ENCODE data around the gene SNX3. TPM values are rescaled to one million over a fixed set of nuclear protein-coding genes. Genes with fewer than 3 reads are reported as not detected.

The SNX3 gene
- total RNA-seq, 4 donors from 2014 or later = 150 to 177 (median 168) TPM

DNA sequence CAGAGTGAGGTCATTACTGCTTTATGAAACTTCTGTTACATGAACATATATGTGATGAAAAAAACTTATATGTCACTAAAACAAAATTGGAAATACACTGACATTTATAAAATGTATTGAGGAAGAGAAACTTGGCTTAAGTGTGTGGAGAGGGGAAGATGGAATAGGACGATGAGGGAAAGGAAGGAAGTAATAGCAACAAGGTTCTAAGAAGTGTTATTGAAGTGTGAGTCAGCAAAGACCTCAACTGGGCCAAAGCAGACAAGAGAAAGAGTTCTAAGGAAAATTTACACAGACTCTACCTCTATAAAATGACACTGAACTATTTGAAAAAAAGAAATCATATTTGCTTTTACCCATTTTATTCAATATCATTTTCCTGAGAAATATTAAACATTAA is 38.3 kb downstream of the SNX3 start:
- Histone ChIP-seq H3K27ac (no peak overlapping the region), H3K4me3 (no peak overlapping the region), H3K36me3 (peaks cover 0 to 41% of the 10 kb centered on the region in 2 donors), H3K27me3 (no peaks in the 10 kb centered on the region), H3K4me1 (peaks cover 7 to 9% of the 10 kb centered on the region in 2 donors), H3K9me3 (no peaks in the 10 kb centered on the region)
- in situ Hi-C loops (cut with MboI; ENCODE audit: low sequenced_read_pairs in 4 of 4) (no loop called here), intact Hi-C loops (cut with DNase I; ENCODE audit: low total_unique reads) (no loop called here)
- no peak for ATAC-seq
- no peak for TF ChIP-seq POLR2A (IDR thresholded peaks at IDR 0.05)
- TF ChIP-seq, protein P1, sequence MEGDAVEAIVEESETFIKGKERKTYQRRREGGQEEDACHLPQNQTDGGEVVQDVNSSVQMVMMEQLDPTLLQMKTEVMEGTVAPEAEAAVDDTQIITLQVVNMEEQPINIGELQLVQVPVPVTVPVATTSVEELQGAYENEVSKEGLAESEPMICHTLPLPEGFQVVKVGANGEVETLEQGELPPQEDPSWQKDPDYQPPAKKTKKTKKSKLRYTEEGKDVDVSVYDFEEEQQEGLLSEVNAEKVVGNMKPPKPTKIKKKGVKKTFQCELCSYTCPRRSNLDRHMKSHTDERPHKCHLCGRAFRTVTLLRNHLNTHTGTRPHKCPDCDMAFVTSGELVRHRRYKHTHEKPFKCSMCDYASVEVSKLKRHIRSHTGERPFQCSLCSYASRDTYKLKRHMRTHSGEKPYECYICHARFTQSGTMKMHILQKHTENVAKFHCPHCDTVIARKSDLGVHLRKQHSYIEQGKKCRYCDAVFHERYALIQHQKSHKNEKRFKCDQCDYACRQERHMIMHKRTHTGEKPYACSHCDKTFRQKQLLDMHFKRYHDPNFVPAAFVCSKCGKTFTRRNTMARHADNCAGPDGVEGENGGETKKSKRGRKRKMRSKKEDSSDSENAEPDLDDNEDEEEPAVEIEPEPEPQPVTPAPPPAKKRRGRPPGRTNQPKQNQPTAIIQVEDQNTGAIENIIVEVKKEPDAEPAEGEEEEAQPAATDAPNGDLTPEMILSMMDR (IDR thresholded peaks at IDR 0.05 in 4 of 5, conservative IDR thresholded peaks at IDR 0.05 in 1 of 5) = no peak
- DNase-seq = no peak

DNA sequence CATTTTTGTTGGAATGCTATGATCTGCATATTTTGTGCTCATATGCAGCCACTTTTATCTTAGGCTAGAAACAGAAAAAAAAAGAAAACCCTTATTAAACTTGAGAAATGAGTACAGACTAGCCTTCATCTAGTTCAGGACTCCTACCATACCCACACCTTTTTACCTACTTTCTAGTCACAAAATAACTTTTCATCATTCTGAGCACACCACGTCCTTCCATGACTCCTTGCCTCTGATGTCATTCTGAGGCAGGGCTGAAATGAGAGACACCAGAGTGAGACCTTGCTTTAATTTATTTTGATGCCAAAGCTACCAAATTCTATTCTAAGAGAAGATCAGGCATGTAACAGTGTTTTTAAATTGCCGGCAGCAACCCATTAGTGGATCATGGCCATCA is 38.8 kb downstream of the SNX3 start:
- H3K4me1 ChIP-seq = peaks cover 2 to 4% of the 10 kb centered on the region in 2 donors
- H3K4me3 ChIP-seq = no peak overlapping the region
- H3K36me3 ChIP-seq = peaks cover 0 to 41% of the 10 kb centered on the region in 2 donors
- in situ Hi-C loops (cut with MboI; ENCODE audit: low sequenced_read_pairs in 4 of 4) (no loop called here), intact Hi-C loops (cut with DNase I; ENCODE audit: low total_unique reads) (no loop called here)
- TF ChIP-seq POLR2A (IDR thresholded peaks at IDR 0.05) = no peak
- TF ChIP-seq, protein P1 (IDR thresholded peaks at IDR 0.05 in 4 of 5, conservative IDR thresholded peaks at IDR 0.05 in 1 of 5) = no peak
- no peak for ATAC-seq
- no peaks in the 10 kb centered on the region for H3K27me3 ChIP-seq
- H3K27ac ChIP-seq = no peak overlapping the region
- no peaks in the 10 kb centered on the region for H3K9me3 ChIP-seq
- DNase-seq = no peak

DNA sequence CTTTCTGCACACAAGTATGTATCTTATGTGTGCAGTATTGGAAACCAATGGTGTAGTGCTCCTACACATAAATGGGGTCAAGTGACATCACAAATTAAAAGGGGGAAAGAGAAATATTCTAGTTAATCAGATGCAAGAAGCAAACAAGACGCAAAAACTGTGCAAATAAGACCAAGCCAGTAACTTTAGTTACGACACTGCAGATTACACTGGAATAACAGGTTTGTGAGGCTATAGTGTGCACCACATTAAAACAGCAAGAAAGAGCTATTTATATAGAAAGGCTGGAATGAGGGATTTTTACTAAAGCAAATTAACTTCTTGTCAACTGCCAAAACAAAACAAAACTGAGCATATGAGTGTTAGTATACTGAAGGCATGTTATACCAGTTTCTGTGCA is 49.2 kb downstream of the SNX3 start:
- H3K27ac ChIP-seq = no peak overlapping the region
- no peak overlapping the region for H3K4me3 ChIP-seq
- ATAC-seq = no peak
- no peaks in the 10 kb centered on the region for H3K4me1 ChIP-seq
- in situ Hi-C loops (cut with MboI; ENCODE audit: low sequenced_read_pairs in 4 of 4) = no loop called here
- peaks cover 0 to 27% of the 10 kb centered on the region in 2 donors for H3K36me3 ChIP-seq
- TF ChIP-seq, protein P1 (IDR thresholded peaks at IDR 0.05 in 4 of 5, conservative IDR thresholded peaks at IDR 0.05 in 1 of 5) = no peak
- TF ChIP-seq POLR2A (IDR thresholded peaks at IDR 0.05) = no peak
- no peak for DNase-seq
- no peaks in the 10 kb centered on the region for H3K27me3 ChIP-seq
- H3K9me3 ChIP-seq = no peaks in the 10 kb centered on the region
- intact Hi-C loops (cut with DNase I; ENCODE audit: low total_unique reads) = no loop called here

DNA sequence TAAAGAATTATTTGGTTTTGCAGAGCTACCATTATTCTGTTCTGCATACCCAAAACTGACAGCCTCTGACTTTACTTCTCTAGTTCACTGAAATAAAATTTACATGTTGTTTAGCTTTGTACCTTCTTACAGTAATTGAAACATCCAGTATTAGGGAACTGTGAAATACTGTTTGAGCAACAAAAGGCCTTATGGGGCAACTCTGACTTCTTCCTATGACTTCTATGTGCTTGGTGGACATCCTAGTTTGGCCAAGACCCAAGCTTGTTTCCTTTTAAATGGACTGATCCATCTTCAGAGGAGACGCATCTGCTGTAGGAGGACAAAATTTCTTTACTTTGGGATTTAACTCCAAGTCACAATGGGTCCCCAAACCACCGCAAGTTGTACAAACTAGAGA is 50.3 kb downstream of the SNX3 start:
- no peaks in the 10 kb centered on the region for H3K4me1 ChIP-seq
- no peak overlapping the region for H3K4me3 ChIP-seq
- intact Hi-C loops (cut with DNase I; ENCODE audit: low total_unique reads) = no loop called here
- no peaks in the 10 kb centered on the region for H3K27me3 ChIP-seq
- H3K9me3 ChIP-seq = no peaks in the 10 kb centered on the region
- no peak for TF ChIP-seq POLR2A (IDR thresholded peaks at IDR 0.05)
- TF ChIP-seq, protein P1 (IDR thresholded peaks at IDR 0.05 in 4 of 5, conservative IDR thresholded peaks at IDR 0.05 in 1 of 5) = no peak
- peaks cover 0 to 22% of the 10 kb centered on the region in 2 donors for H3K36me3 ChIP-seq
- DNase-seq (no peak), ATAC-seq (no peak)
- in situ Hi-C loops (cut with MboI; ENCODE audit: low sequenced_read_pairs in 4 of 4) = no loop called here
- H3K27ac ChIP-seq = no peak overlapping the region

DNA sequence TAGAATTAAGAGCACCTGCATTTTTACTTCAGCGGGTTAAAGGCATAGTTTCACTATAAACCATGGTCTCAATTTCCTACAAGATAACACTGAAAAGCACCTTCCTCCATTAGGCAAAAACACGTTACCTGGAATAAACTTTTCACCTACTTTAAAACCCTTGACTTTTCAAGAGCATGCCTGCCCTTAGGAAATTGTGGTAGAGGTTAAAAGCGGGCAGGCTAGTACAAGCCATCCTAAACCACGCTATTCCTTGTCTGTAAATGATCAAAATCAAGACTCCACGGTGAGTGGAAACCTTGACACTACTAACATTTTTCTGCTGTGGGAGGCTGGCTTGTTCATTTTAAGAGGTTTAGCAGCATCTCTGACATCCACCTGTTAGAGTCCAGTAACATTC is 51.1 kb downstream of the SNX3 start:
- Histone ChIP-seq H3K27ac (no peak overlapping the region), H3K9me3 (no peaks in the 10 kb centered on the region), H3K36me3 (peaks cover 0 to 22% of the 10 kb centered on the region in 2 donors), H3K4me1 (no peaks in the 10 kb centered on the region), H3K27me3 (no peaks in the 10 kb centered on the region), H3K4me3 (no peak overlapping the region)
- TF ChIP-seq POLR2A (IDR thresholded peaks at IDR 0.05) = no peak
- TF ChIP-seq, protein P1 (IDR thresholded peaks at IDR 0.05 in 4 of 5, conservative IDR thresholded peaks at IDR 0.05 in 1 of 5) = no peak
- DNase-seq (no peak), ATAC-seq (no peak)
- intact Hi-C loops (cut with DNase I; ENCODE audit: low total_unique reads) = no loop called here
- in situ Hi-C loops (cut with MboI; ENCODE audit: low sequenced_read_pairs in 4 of 4) = no loop called here

Data from gastrocnemius medialis (tissue), 4 donors.